HG03457 (cell line): Measurements from ENCODE around the gene PADI3.

ENCODE experiments used
- ATAC-seq: cut with Tn5 transposase; IDR thresholded peaks from one replicate; pipeline ENCODE4 v1.9.1; 2021; ENCODE audit warnings: moderate number of reproducible peaks; ENCODE audit not compliant: unreplicated experiment

The PADI3 gene

DNA sequence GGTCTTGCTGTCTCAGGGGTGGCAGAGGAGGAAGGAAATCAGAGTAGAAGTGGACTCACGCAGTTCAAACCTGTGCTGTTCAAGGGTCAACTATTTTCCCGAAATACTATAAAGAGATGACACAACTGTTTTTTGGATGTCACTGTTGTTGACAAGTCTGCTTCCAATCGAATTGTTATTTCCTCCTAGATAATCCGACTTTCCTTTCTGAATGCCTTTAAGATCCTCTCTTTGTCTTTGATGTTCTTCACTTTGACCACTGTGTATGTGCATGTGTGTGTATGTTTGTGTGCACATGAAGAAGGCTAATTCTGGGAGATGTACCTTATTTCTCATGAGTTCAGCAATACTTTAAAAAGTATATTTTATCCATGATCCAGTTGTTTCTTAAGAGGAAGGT, 80.7 kb downstream of the PADI3 start:
- no peak for ATAC-seq

- ATAC-seq: no peak
Measured at GRCh38 chr1:17330856-17331255, 82.0 kb downstream of the PADI3 start.

GRCh38 chr1:17333081-17333480, 84.2 kb downstream of the PADI3 start:
- ATAC-seq: no peak
